PFSK-1 (cell line): Measurements from ENCODE around the gene DHFR. TPM values are rescaled to one million over a fixed set of nuclear protein-coding genes. Genes with fewer than 3 reads are reported as not detected.

Source experiments
- FOXP2 ChIP-seq: optimal IDR thresholded peaks from 2 replicates; pipeline ENCODE3; 2011; ENCODE audit warnings: borderline replicate concordance, control low read depth, inconsistent platforms; ENCODE audit not compliant: insufficient read depth; ENCODE audit errors: extremely low read length, extremely low read depth
- POLR2AphosphoS5 ChIP-seq: IDR thresholded peaks from 2 replicates; pipeline ENCODE4 v1.6.1; 2012; ENCODE audit warnings: low read depth, mild to moderate bottlenecking, control low read depth, low read length, moderate library complexity
- SIN3A ChIP-seq: IDR thresholded peaks from 2 replicates; pipeline ENCODE4 v1.6.1; 2012; ENCODE audit warnings: mild to moderate bottlenecking, low read length, moderate library complexity, borderline replicate concordance; ENCODE audit not compliant: insufficient read depth
- TAF1 ChIP-seq: IDR thresholded peaks from 2 replicates; pipeline ENCODE4 v1.6.1; 2012; ENCODE audit warnings: low read length, control low read depth, borderline replicate concordance; ENCODE audit not compliant: insufficient read depth
- polyA plus RNA-seq: library from polyadenylated mRNA; unstranded; fragments of >200 nt; gene quantifications from one replicate; pipeline ENCODE4 v1.2.1, GENCODE V29; 2012; ENCODE audit warnings: low read depth, missing spikeins; ENCODE audit not compliant: insufficient read length
- TF ChIP-seq, protein P1 (sequence below), 2 experiments: IDR thresholded peaks; 2 replicates each; pipeline versions ENCODE4 v1.6.1 to v1.8.0; 2011 to 2012; ENCODE audit warnings: low read depth in 2 of 2, low read length in 2 of 2, control low read depth in 1 of 2, inconsistent platforms in 1 of 2, mild to moderate bottlenecking in 1 of 2, moderate library complexity in 1 of 2; ENCODE audit not compliant: insufficient read depth in 1 of 2

The DHFR gene
- 13.8 TPM for polyA plus RNA-seq

DNA sequence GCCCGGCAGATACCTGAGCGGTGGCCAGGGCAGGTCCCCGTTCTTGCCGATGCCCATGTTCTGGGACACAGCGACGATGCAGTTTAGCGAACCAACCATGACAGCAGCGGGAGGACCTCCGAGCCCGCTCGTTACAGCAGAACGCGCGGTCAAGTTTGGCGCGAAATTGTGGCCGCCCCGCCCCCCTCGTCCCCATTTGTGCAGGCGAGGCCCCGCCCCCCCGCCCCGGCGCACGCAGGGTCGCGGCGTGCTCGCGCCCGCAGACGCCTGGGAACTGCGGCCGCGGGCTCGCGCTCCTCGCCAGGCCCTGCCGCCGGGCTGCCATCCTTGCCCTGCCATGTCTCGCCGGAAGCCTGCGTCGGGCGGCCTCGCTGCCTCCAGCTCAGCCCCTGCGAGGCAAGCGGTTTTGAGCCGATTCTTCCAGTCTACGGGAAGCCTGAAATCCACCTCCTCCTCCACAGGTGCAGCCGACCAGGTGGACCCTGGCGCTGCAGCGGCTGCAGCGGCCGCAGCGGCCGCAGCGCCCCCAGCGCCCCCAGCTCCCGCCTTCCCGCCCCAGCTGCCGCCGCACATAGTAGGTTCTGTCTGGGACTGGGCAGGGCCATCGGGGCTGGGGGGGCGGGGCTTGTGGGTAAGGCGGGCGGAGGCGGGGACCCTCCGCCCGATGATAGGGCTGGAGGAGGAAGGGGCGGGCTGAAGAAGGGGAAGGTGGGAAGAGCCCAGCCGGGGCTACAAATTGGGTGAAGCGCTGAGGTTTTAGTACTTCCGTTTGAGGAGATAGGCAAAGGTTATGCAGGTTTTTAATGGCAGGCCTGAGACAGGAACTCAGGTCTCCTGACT, at the start of gene DHFR, which contains the start of gene MSH3:
Gene DHFR (minus strand): TSS at position 593 of the 840 bp plus-strand sequence. CDS start 494 bp downstream, at position 99.
Gene MSH3 (plus strand): TSS at position 262 of the 840 bp plus-strand sequence. CDS start 76 bp downstream, at position 338.
- peak; percentile 95 for TF ChIP-seq POLR2AphosphoS5
- TF ChIP-seq SIN3A = no peak

DNA sequence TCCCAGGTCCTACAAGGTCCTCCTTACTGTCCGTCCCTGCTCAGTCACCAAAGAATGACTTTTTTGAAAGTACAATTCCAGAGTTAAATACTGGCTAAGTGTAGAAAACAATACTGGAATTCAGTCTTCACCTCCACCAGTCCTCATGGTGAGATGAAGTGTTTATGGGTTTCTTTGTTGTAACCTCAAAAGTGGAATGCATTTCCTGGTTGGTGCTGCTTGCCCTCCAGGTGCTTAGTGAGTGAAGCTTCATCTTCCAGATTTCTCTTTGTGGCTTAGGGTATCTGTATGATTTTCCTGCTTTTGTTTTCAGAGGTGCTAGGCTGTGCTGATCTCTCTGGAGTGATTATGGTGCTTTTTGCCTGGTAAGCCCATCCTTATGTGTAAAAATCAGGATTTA, 49.4 kb upstream of the DHFR start:
- TF ChIP-seq TAF1 = no peak
- TF ChIP-seq SIN3A = no peak

DNA sequence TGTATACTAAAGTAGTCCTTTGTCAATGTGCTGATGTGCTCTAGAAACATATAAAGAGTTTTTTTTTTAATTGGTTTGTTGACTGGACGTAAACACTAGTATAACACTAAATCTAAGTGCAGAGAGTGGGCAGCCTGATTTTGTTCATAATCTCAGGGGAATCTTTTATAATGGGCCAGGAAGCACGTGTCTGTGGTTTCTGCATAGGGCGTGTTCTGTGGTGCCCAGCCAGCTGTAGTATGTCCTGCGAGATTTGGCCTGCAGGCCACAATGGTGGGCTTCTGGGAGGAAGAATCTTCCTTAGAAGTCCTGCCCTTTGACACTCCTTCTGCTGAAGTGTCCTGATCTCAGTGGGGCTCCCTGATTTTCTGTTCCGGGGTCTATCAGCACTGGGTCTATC, 49.0 kb upstream of the DHFR start:
- TF ChIP-seq FOXP2 = no peak
- TF ChIP-seq, protein P1, sequence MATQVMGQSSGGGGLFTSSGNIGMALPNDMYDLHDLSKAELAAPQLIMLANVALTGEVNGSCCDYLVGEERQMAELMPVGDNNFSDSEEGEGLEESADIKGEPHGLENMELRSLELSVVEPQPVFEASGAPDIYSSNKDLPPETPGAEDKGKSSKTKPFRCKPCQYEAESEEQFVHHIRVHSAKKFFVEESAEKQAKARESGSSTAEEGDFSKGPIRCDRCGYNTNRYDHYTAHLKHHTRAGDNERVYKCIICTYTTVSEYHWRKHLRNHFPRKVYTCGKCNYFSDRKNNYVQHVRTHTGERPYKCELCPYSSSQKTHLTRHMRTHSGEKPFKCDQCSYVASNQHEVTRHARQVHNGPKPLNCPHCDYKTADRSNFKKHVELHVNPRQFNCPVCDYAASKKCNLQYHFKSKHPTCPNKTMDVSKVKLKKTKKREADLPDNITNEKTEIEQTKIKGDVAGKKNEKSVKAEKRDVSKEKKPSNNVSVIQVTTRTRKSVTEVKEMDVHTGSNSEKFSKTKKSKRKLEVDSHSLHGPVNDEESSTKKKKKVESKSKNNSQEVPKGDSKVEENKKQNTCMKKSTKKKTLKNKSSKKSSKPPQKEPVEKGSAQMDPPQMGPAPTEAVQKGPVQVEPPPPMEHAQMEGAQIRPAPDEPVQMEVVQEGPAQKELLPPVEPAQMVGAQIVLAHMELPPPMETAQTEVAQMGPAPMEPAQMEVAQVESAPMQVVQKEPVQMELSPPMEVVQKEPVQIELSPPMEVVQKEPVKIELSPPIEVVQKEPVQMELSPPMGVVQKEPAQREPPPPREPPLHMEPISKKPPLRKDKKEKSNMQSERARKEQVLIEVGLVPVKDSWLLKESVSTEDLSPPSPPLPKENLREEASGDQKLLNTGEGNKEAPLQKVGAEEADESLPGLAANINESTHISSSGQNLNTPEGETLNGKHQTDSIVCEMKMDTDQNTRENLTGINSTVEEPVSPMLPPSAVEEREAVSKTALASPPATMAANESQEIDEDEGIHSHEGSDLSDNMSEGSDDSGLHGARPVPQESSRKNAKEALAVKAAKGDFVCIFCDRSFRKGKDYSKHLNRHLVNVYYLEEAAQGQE (IDR thresholded peaks at IDR 0.05; ENCODE audit: insufficient read depth in 1 of 2, low read depth in 2 of 2, low read length in 2 of 2) = no peak
- TF ChIP-seq TAF1 = no peak
- no peak for TF ChIP-seq POLR2AphosphoS5
- no peak for TF ChIP-seq SIN3A

DNA sequence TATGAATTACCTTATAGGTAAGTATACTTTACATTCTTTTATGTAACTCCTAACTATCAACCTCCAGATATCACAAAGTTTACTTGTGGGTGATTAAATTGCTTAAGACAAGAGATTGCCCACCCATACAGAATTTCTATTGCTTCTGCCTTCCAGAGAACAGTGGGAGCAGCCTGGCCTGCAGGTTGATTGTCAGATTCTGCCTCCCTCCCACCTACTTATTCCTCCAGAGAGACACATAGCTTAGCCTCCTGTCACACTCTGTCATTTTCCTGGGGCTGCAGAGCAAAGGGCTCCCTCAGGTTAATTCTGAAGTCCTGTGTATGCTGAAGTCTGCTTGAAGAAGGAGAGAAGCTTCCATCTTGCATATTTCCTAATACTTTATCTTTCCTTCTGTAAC, 48.5 kb upstream of the DHFR start:
- TF ChIP-seq FOXP2 (no peak), POLR2AphosphoS5 (no peak)

DNA sequence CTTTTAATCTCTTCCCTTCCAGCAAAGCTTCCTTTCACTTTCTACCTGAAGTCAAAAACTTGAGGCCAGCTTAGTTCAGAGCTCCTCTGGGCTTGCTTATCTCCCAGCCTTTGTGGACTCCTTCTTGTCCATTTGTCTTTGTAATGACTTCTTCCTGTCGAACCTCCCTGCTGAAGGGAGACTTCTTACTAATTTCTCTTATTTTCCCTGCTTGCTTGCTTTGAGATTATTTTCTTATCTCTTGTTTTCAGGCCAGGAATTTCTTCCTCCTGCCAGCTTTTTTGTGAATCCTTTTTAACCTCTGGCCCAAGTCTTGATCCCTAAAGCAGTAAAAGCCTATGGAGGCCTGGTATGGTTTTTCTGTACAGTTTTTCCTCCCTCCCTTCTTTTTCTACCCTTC, 46.8 kb upstream of the DHFR start:
- no peak for TF ChIP-seq TAF1
- TF ChIP-seq, protein P1 (IDR thresholded peaks at IDR 0.05; ENCODE audit: insufficient read depth in 1 of 2, low read depth in 2 of 2, low read length in 2 of 2) = no peak

DNA sequence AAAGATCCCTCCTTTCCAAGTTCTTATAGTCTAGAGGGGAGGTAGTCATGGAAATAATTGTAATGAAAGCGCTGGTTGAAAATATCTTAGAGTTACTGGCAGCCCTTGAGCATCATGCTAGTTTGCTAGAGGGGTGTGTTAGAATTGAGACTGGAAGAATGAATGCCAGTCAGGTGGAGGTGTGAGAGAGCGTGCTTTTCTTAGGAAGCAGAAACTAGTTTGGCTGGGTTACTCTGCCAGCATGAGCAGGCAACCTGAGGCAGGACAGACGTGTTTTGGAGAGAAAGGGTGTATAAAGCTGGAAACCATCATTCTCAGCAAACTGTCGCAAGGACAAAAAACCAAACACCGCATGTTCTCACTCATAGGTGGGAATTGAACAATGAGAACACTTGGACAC, 43.6 kb upstream of the DHFR start:
- TF ChIP-seq POLR2AphosphoS5 = no peak
- TF ChIP-seq FOXP2 = no peak
- TF ChIP-seq SIN3A = no peak
- TF ChIP-seq, protein P1 (IDR thresholded peaks at IDR 0.05; ENCODE audit: insufficient read depth in 1 of 2, low read depth in 2 of 2, low read length in 2 of 2) = no peak
- TF ChIP-seq TAF1 = no peak

DNA sequence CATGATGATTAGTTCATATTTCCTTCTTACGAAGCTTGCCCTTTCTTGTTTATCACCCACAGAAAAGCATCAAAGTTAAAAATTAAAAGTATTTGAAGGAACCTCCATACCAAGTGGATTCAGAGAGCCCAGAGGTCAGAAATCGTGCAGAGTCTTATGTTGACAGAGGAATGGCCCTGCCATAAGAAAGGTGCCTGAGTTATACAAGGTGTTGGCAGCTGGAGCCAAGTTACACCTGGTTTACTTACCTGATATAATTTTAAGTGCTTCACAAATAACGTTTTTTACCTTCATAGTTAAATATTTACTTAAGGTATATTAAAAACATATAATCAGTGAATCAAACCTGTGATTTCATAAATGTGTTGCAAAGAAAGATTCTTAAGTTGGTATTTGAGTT, 42.3 kb upstream of the DHFR start:
- TF ChIP-seq FOXP2 (no peak), SIN3A (no peak), POLR2AphosphoS5 (no peak), TAF1 (no peak)
- TF ChIP-seq, protein P1 (IDR thresholded peaks at IDR 0.05; ENCODE audit: insufficient read depth in 1 of 2, low read depth in 2 of 2, low read length in 2 of 2) = no peak
